ENCODE measurements around the gene MIS18BP1.
"Not testable (repeated sequence)": the region's sequence is repeated elsewhere in the genome, so short reads cannot be mapped to it uniquely, and the experiment has no call there.

MIS18BP1 gene

DNA sequence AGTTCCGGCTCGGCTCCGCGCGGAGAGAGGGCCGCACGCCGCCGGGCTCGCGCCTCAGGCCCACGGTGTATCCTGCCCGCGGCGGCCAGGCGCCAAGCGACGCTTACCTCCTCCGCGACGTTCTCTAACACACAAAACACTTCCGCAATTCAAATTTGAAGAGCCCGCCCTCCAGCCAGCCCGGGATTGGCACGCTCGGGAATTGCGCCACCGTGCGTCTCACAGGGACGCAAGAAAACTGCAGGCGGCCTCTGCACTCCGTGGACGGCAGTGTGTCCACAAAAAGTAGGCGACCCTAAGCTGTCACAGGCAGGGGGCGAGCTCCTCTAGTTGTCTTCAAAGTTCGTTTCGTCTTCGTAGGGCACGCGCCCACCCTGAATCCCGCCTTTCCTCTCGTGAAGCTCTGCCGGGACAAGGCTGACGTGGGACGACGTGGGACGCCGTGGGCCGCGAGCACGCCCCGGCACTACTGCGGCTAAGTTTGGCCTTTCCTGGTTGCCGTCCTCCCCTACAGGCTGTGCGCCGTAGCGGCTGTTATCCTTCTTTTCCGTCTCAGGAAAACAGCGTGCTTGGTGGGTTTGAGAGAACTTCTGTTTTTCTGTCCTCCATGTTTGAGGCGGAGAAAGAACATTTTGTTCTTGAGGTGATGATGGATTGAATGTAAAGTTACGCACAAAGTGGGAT lies at the start of gene MIS18BP1:
Gene MIS18BP1 (minus strand): TSS at position 133 of the 684 bp plus-strand sequence. CDS start 5,916 bp downstream, outside the sequence.
- DNase-seq (ENCODE audit: low read depth, low spot score) = peak; percentile 98

DNA sequence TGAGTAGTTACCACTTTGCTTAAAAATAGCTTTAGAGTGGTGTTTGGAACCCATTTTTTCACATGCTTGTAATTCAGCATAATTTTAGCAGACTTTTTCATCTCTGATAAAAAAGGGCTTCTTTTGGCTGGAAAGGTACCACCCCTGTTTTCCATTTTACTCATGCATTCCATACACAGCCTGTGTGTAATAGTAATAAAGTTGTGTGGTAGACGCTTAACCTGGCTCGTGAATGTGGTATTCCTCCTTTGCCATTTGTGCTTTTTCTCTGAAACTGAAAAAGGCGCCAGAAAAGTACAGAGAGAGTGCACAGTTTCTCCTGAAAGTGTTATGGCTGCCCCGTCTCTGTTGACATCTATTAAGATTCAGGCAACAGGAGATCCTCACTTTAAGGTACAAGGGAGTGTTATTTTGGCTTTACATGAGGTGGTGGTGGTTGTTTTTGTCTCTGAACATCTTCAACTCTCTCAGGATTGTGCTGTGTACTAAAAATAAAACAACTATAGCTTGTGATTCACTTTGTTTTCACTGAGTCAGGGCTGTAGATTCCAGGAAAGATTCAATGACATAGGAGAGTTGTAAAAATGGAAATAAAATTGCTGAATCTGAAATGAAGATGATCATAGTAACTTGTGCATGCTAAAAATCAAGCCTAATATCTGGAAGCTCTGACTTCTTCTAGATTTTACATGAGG lies 45.6 kb upstream of the MIS18BP1 start:
- no peak for DNase-seq (ENCODE audit: low read depth, low spot score)

DNA sequence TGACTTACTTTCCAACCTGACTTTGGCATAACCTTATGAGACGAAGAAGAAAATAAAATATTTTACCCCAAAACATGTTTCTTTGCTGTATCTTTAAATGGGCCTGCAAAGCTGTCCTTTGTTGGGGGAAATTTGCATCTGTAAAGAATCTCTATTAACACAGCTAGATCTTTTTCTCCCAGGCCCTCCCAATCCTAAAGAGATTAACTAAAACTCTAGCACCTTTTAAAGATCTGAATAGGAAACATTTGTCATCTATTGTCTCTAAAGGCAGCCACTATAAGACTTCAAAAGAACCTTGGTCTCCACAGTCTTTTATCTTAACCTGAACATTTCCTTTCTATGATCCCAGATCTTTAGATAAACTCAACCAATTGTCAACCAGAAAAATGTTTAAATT lies 41.8 kb upstream of the MIS18BP1 start:
- not testable (repeated sequence) for DNase-seq (ENCODE audit: low read depth, low spot score)

- no peak for DNase-seq (ENCODE audit: low read depth, low spot score)
Observed at GRCh38 chr14:45290547-45290946, 37.5 kb upstream of the MIS18BP1 start.

- no peak for DNase-seq (ENCODE audit: low read depth, low spot score)
Observed at GRCh38 chr14:45287610-45288009, 34.6 kb upstream of the MIS18BP1 start.

- DNase-seq (ENCODE audit: low read depth, low spot score) = no peak
Observed at GRCh38 chr14:45284802-45285201, 31.8 kb upstream of the MIS18BP1 start.

- not testable (repeated sequence) for DNase-seq (ENCODE audit: low read depth, low spot score)
Observed at GRCh38 chr14:45281731-45282400, 28.9 kb upstream of the MIS18BP1 start.

DNA sequence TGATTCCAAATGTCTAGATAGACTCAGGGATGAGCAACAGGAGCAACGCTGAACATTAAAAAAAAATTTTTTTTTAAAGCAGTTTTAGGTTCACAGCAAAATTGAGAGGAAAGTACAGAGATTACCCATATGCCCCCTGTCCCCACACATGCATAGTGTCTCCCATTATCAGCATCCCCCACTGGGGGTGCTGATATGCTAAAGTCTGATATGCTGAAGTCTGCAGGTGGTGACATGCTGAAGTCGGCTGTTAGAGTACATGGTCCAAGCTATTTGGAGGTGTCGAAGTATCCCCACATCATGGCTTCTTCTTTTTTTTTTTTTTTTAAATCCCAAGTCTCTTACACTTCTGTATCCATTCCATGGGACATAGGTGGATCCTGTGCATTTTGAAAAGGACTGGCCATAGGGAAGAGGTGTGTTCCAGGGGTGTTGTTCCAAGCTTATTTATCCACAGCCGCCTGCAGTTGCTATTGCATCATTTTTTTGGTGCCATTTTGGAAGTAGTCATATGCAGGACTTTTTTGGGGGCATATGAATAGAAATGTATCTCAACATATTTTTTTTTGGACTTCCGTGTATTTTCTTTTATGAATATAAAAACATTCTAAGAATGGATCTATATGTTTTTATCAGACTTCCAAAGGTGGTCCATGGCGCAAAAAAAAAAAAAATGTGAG lies 19.0 kb upstream of the MIS18BP1 start:
- no peak for DNase-seq (ENCODE audit: low read depth, low spot score)

DNA sequence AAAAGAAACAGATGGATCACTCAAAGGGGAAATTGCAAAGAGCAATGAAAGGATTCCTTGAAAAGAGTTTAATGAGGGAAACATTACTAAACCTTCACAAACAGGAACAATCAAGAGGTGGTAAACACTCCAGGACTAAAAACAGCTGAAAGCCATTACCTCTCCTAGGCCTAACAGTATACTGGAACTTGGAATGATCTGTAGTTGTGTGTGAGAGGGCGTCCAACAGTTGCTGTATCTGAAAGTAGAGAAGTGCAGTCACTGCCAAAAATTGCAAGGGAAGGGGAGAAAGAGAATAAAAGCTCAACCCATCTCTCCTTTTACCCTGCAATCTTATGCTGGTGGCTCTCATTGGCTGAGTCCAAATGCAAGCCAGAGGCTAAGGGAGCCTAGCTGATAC lies 17.0 kb upstream of the MIS18BP1 start:
- no peak for DNase-seq (ENCODE audit: low read depth, low spot score)

GRCh38 chr14:45267071-45267470 lies 14.1 kb upstream of the MIS18BP1 start:
- DNase-seq (ENCODE audit: low read depth, low spot score) = no peak

DNA sequence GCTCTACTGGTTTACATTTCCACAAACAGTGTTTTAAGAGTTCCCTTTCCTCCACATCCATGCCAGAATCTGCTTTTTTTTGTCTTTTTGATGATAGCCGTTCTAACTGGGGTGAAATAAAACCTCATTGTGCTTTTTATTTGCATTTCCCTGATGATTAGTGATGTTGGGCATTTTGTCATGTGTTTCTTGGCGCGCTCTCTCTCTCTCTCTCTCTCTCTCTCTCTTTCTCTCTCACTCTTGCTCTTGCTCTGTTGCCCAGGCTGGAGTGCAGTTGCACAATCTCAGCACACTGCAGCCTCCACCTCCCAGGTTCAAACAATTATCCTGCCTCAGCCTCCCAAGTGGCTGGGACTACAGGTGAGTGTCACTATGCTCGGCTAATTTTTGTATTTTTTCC lies 9.6 kb upstream of the MIS18BP1 start:
- DNase-seq (ENCODE audit: low read depth, low spot score) = no peak

DNA sequence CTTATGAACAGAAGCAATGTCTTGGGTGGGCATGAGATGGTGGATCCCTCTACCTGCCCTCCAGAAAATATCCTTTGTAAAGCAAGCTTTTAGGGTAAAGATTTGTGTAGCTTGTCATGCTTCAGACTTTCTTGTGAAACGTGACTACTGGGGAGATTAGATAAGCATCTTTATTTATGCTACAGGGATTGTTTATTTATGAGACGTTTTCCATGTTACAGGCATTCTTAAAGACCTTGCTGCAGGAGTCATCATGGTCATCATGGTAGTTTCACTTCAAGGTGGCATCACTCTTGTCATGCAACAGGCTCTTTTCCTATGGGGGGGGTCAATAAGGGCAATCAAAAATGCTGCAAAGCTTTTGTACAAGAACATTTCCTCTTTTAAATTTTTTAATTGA lies 8.2 kb upstream of the MIS18BP1 start:
- DNase-seq (ENCODE audit: low read depth, low spot score) = no peak

DNA sequence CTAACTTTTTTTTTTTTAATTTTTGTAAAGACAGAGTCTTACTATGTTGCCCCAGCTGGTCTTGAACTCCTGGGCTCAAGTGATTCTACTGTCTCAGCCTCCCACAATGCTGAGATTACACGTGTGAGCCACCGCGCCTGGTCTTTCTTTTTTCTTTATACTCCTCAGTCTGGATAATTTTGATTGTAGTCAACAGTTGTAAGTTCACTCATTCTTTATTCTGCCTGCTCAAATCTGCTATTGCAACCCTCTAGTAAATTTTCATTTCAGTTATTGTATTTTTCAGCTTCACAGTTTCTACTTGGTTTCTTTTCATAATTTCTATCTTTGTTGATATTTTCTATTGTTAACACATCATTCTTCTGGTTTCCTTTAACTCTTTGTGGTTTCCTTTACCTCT lies 5.8 kb upstream of the MIS18BP1 start:
- DNase-seq (ENCODE audit: low read depth, low spot score) = no peak

DNA sequence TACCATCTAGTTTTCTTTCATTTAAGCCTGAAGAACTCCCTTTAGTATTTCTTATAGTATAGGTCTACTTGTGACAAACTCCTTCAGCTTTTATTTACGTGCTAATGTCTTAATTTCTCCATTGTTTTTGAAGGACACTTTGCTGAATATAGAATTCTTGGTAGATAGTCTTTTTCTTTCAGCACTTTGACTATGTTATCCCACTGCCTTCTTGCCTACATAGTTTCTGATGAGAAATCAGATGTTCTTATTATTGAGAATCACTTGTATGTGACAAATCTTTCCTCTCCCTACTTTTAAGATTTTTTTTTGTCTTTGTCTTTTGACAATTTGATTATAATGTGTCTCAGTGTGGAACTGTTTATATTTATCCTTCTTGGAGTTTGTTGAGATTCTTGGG lies 5.1 kb upstream of the MIS18BP1 start:
- DNase-seq (ENCODE audit: low read depth, low spot score) = no peak

DNA sequence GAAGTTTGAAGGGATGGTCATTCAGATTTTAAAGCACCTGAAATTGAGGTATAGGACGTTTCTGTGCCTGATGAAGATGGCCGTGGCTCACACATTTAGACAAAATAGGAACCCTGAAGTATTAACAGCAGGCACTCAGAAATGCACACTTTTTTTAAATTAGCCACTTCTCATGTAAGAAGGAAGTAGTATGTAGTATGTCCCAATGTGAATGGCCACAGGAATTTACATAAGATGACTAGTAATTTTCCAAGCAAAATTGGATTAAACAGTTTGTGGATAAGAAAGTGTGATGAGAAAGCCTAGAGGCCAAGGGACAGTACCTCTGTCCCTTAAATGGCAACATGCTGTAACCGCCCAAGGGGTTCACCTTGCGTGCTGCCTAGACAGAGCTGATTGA lies 1.8 kb upstream of the MIS18BP1 start:
- DNase-seq (ENCODE audit: low read depth, low spot score) = no peak

DNA sequence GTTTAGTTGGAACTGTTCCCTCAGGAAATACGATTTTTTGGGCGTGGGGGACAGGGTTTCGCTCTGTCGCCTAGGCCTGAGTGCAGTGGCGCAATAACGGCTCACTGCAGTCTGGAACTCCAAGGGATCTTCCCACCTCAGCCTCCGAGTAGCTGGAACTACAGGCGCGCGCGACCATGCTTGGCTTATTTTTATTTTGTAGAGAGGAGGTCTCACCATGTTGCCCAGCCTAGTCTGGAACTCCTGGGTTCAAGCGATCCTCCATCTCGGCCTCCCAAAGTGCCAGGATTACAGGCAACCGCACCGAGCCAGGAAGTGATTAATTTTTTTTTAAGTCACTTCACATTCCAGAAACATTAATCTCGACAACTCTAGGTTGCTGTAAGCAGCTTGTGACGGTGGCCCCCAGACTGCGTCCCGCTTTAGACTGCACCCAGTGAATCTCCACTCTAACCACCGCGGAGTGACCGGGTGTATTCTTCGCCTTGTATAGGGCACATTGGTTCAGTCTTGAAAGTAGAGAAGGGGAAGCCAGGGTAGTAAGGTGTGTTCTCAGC lies 830 bp upstream of the MIS18BP1 start:
- DNase-seq (ENCODE audit: low read depth, low spot score) = no peak

DNA sequence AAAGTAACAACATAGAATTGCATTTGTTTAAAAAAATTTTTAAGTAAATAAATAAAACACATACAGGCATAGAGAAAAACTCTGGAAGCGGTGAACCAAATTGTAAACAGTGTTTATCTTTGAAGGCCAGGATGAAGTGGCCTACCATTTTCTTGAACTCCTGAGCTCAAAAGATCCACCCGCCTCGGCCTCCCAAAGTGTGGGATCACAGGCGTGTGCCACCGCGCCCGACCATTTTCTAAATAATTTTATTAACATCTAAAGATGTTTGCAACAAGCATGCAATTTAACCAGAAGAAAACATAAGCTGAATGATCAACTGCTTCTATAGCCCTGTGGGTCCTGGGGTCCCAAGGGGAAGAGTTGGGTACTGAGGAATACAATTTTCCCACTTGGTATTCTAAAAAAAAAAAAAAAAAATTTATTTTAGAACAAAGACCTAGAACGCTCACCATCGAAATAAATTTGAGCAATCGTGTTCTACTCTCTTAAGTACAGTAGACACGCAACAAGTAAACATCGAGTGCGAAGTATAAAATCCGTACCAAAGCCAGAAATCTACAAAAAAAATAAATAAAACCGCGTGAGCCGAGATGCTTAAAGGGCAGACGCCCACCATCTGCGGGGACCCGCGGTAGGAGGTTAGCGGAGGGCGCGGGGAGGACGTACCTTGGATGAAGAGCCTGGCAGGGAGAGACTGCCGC lies 484 bp downstream of the MIS18BP1 start:
- peak; percentile 39 for DNase-seq (ENCODE audit: low read depth, low spot score)

GRCh38 chr14:45251912-45252311 lies 1.1 kb downstream of the MIS18BP1 start:
- peak; percentile 20 for DNase-seq (ENCODE audit: low read depth, low spot score)

- peak; percentile 70 for DNase-seq (ENCODE audit: low read depth, low spot score)
Observed at GRCh38 chr14:45249856-45250575, 3.0 kb downstream of the MIS18BP1 start.

GRCh38 chr14:45247427-45247826 lies 5.6 kb downstream of the MIS18BP1 start:
- DNase-seq (ENCODE audit: low read depth, low spot score) = no peak

DNA sequence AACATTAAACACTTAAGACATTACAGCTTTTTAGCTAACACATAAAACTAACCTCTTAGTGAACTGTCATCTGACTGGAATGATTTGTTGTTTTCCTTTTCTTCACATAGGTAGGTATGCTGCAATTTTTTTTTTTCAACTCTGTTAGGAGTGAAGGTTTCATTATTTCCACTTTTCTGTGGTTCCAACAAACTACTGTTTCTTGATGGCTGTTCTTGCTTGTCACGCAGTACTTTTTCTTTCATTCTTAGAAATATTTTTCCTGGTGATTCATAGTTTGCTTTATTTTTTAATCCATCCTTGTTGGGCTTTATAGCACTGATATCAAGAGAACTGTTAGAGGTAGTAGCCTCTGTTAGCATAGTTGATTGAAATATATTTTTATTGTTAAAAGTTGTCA lies 6.3 kb downstream of the MIS18BP1 start:
- peak; percentile 28 for DNase-seq (ENCODE audit: low read depth, low spot score)

Measured in astrocyte of the hippocampus (primary cell).